ENCODE measurements around the gene BLCAP. TPM values are rescaled to one million over a fixed set of nuclear protein-coding genes. Genes with fewer than 3 reads are reported as not detected.
A peak's percentile ranks its signal among the peaks of the same experiment; 100 is the strongest.

Gene BLCAP
- total and polyA plus RNA-seq, 2 donors (not counting 3 experiments of a cell fraction or from before 2014, with no cell fraction given), result 90.3 to 196 TPM

DNA sequence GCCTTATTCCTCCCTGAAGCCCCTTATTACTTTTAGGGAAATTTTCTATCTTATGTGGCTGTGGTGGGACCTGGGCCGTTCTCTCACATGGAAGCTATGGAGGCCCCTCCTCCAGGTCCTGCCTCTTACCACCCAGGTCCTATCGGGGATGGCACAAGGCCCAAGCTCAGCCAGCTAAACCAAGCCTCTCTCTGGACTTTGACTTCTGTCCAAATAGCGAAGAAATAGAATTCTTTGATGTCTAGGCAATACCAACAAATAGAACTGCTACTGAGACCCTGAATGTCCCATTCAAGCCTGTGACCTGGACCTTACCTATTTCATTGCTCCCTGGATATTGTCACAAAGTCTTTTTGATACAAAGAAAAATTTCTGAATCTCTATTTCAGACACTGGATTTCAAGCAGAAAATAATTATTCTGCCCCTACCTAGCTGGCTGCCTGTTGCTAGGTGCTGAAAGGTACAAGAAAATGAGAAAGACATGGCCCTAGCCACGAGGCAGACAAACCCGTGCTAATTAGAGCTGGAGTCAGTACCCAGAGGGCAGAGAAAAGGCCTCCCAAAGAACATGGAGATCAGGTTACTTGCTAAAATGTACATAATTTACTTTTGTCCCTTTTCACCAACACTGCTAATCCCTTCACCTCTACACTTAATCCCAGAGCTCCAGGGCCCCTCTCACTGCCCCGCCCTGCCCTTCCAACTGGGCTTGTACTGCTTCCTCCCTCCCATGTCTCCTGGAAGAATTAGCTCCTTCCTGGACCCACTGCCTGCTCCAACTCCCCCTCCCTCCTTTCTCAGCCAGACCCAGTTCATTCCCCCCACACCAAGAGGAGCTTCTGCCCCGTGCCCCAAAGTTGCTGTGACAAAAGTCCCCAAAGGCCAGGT lies 22.2 kb downstream of the BLCAP start:
- H3K4me2 ChIP-seq (ENCODE audit: insufficient read depth, low read length), result no peak overlapping the region
- no peak overlapping the region for H3K9ac ChIP-seq (replicated peaks; ENCODE audit: extremely low read depth, insufficient read depth, low read length)
- DNase-seq (ENCODE audit: low read depth, low spot score), result no peak
- H2AFZ ChIP-seq (ENCODE audit: low read depth, low read length), result no peak overlapping the region
- ChIA-PET POLR2A (no interaction called here), CTCF (interaction anchor here (2.0 kb wide), 1 partner anchor 14 kb away, joined by 6 read pairs; no protein-coding TSS in a partner anchor)
- H3K27me3 ChIP-seq (ENCODE audit: control insufficient read depth in 2 of 2, insufficient read depth in 2 of 2, low read length in 2 of 2), result no peaks in the 10 kb centered on the region
- H3K27ac ChIP-seq (ENCODE audit: insufficient read depth, low read depth, low read length), result no peak overlapping the region
- no peaks in the 10 kb centered on the region for H3K9me3 ChIP-seq (replicated peaks; ENCODE audit: control insufficient read depth, insufficient read depth, low read length)
- H3K4me1 ChIP-seq (ENCODE audit: control insufficient read depth, extremely low read depth, insufficient read depth, low read length), result no peaks in the 10 kb centered on the region
- H4K20me1 ChIP-seq (replicated peaks; ENCODE audit: control insufficient read depth, extremely low read depth, insufficient read depth, low read length), result no peaks in the 10 kb centered on the region
- TF ChIP-seq POLR2AphosphoS5 (IDR thresholded peaks at IDR 0.05; ENCODE audit: insufficient read depth, low read depth, low read length) (peak; percentile 11), MYC (IDR thresholded peaks at IDR 0.05; ENCODE audit: low read depth, low read length) (no peak)
- no peaks in the 10 kb centered on the region for H3K79me2 ChIP-seq (ENCODE audit: control insufficient read depth, insufficient read depth, low read length)
- BruUV-seq (replicated peaks), result no TSS peak
- peaks cover 0 to 2% of the 10 kb centered on the region in 2 experiments for H3K36me3 ChIP-seq (ENCODE audit: control insufficient read depth in 2 of 2, extremely low read depth in 1 of 2, insufficient read depth in 2 of 2, low read length in 2 of 2)
- dilution Hi-C loops (cut with MboI; ENCODE audit: extremely low pct_ligation_motif_present, low sequenced_read_pairs) (loop anchor here (25.0 kb wide), 1 partner anchor 243 kb away; the partner anchor contains the start of gene GHRH), intact Hi-C loops (cut with micrococcal nuclease) (no loop called here)
- H3K9me1 ChIP-seq (replicated peaks; ENCODE audit: control insufficient read depth, extremely low read depth, insufficient read depth, low read length), result no peaks in the 10 kb centered on the region
- H3K4me3 ChIP-seq (replicated peaks in 1 of 3; ENCODE audit: insufficient read depth in 1 of 3, low read depth in 1 of 3, low read length in 3 of 3), result no peak overlapping the region
- peak; percentile 43 for FAIRE-seq

DNA sequence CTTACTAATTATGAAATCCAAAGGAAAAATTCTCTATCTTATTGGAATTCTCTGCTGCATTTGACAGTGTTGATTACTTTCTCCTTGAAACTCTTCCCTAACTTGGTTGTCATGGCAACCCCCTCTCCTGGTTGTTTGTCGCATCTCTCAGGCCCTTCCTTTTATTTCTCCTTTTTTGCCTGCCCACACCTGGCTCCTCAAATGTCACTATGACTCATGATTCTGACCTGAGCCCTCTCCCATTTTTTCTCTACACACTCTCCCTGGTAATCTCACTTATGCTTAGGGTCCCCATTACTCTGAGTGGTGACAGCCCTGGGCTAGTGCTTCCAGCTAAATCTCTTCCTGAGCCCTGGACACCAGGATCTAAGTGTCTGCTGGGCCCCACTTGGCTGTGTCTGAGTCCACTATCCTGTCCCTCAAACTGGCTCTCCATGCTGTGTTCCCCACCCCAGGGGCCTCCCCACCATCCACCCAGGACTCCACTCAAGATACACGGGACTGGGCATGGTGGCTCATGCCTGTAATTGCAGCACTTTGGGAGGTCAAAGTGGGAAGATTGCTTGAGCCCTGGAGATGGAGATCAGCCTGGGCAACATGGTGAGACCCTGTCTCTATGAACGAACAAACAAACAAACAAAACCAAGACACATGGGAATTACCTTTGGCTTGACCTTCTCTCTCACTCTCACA lies 23.1 kb downstream of the BLCAP start:
- H3K4me3 ChIP-seq (replicated peaks in 1 of 3; ENCODE audit: insufficient read depth in 1 of 3, low read depth in 1 of 3, low read length in 3 of 3), result no peak overlapping the region
- H3K36me3 ChIP-seq (ENCODE audit: control insufficient read depth in 2 of 2, extremely low read depth in 1 of 2, insufficient read depth in 2 of 2, low read length in 2 of 2), result peaks cover 0 to 2% of the 10 kb centered on the region in 2 experiments
- H3K27ac ChIP-seq (ENCODE audit: insufficient read depth, low read depth, low read length), result no peak overlapping the region
- no peak for DNase-seq (ENCODE audit: low read depth, low spot score)
- no peaks in the 10 kb centered on the region for H3K9me1 ChIP-seq (replicated peaks; ENCODE audit: control insufficient read depth, extremely low read depth, insufficient read depth, low read length)
- H3K4me2 ChIP-seq (ENCODE audit: insufficient read depth, low read length), result no peak overlapping the region
- H3K4me1 ChIP-seq (ENCODE audit: control insufficient read depth, extremely low read depth, insufficient read depth, low read length), result no peaks in the 10 kb centered on the region
- no peak overlapping the region for H3K9ac ChIP-seq (replicated peaks; ENCODE audit: extremely low read depth, insufficient read depth, low read length)
- H4K20me1 ChIP-seq (replicated peaks; ENCODE audit: control insufficient read depth, extremely low read depth, insufficient read depth, low read length), result no peaks in the 10 kb centered on the region
- H3K9me3 ChIP-seq (replicated peaks; ENCODE audit: control insufficient read depth, insufficient read depth, low read length), result no peaks in the 10 kb centered on the region
- TF ChIP-seq, protein P1, sequence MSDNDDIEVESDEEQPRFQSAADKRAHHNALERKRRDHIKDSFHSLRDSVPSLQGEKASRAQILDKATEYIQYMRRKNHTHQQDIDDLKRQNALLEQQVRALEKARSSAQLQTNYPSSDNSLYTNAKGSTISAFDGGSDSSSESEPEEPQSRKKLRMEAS (IDR thresholded peaks at IDR 0.05; ENCODE audit: insufficient read depth, insufficient read length), result no peak
- TF ChIP-seq POLR2AphosphoS5 (IDR thresholded peaks at IDR 0.05; ENCODE audit: insufficient read depth, low read depth, low read length) (peak; percentile 11), JUN (IDR thresholded peaks at IDR 0.05; ENCODE audit: borderline replicate concordance, insufficient read depth, insufficient read length, low read depth) (peak; percentile 24), FOS (IDR thresholded peaks at IDR 0.05; ENCODE audit: borderline replicate concordance, insufficient read depth, low read length) (no peak), EZH2 (IDR thresholded peaks at IDR 0.05; ENCODE audit: borderline replicate concordance, low read depth, low read length, severe bottlenecking) (no peak)
- ChIA-PET CTCF (no interaction called here), POLR2A (no interaction called here)
- intact Hi-C loops (cut with micrococcal nuclease), result no loop called here
- FAIRE-seq, result no peak
- dilution Hi-C loops (cut with MboI; ENCODE audit: extremely low pct_ligation_motif_present, low sequenced_read_pairs), result loop anchor here (25.0 kb wide), 1 partner anchor 242 kb away; the partner anchor contains the start of gene GHRH
- H2AFZ ChIP-seq (ENCODE audit: low read depth, low read length), result no peak overlapping the region
- no TSS peak for BruUV-seq (replicated peaks)
- no peaks in the 10 kb centered on the region for H3K79me2 ChIP-seq (ENCODE audit: control insufficient read depth, insufficient read depth, low read length)
- no peaks in the 10 kb centered on the region for H3K27me3 ChIP-seq (ENCODE audit: control insufficient read depth in 2 of 2, insufficient read depth in 2 of 2, low read length in 2 of 2)
